GM21528 (cell line): ENCODE results near the gene ABCG1.
"Not testable (repeated sequence)": the region's sequence is repeated elsewhere in the genome, so short reads cannot be mapped to it uniquely, and the experiment has no call there.

Experiments used
- ATAC-seq: cut with Tn5 transposase; IDR thresholded peaks from one replicate; pipeline ENCODE4 v1.9.1; 2021; ENCODE audit warnings: mild to moderate bottlenecking, moderate library complexity; ENCODE audit not compliant: unreplicated experiment, low FRiP score

The ABCG1 gene

DNA sequence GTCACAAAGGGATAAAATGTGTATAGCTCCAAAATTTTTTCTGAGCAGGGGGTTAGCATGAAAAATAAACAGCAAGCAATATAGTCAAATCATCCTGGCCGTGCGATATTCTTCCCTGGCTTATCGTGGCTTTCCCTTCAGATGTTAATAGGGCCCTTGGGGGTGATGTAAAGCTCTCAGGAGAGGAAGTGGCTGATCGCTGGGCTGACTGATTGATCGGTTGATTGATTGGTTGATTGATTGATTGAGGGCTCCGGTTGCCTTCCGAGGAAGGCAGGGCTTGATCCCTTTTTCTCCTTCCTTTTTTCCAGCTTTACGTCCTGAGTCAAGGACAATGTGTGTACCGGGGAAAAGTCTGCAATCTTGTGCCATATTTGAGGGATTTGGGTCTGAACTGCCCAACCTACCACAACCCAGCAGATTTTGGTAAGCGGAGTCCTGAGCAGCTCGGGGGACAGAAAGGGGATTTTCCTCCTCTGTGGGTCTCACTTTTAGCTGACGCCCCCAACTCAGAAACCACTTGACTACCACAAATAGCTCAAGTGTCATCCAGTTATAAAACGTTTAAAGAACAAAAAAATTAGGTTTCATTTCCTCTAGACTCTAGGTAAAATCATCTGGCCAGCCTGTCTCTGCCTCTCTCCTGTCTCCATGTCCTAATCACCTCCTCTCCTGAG is 66.8 kb downstream of the ABCG1 start:
- ATAC-seq: no peak

DNA sequence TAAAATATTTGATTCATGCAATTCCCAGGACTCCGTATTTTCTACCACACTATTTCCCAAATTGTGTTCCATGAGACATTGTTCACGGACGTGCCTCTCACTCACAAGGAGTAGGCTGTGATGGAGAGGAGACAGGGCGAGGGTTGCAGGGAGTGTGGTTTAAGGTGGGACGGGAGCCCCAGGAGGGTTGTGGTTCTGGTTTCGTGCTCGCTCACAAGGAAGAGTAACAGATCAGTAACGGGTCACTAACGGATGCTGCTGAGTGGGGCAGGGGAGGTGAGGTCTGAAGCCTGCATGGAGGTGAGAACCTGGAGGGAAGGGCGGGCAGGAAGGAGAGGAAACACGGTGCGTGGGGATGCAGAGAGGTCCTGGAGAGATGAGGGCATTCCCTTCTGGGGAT is 67.5 kb downstream of the ABCG1 start:
- no peak for ATAC-seq

DNA sequence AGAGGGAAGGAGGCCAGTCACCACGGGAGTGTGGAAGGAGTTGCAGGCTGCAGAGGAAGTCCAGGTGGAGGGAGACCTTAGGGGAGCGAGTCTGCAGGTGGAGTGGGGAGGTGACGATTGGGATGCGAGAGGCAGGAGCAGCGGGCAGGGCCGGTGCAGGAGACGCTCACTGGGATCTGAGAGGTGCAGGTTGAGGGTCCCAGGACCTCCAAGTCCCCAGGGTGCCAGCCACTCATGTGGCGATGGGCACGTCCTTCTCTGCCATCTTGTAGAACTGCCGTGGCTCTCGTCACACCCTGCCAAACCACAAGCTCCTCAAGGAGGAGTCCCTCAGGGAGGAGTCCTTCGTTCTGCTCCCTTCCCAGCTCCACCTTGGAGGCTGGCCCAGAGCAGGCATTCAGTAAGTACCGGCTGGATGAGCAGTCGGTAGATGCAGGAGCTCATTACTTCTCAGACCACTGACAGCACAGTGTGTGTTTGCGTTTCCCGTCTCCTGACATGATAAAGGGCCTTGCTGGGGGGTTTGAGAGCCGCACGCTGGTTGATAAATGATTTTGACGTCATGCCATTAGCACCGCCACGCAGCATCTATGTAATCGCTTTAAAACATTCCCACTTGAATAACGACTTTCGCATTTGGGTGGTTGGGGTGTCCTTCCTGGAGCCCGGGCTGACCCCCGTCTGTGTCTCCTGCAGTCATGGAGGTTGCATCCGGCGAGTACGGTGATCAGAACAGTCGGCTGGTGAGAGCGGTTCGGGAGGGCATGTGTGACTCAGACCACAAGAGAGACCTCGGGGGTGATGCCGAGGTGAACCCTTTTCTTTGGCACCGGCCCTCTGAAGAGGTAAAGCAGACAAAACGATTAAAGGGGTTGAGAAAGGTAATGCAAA is 68.5 kb downstream of the ABCG1 start:
- ATAC-seq: no peak

DNA sequence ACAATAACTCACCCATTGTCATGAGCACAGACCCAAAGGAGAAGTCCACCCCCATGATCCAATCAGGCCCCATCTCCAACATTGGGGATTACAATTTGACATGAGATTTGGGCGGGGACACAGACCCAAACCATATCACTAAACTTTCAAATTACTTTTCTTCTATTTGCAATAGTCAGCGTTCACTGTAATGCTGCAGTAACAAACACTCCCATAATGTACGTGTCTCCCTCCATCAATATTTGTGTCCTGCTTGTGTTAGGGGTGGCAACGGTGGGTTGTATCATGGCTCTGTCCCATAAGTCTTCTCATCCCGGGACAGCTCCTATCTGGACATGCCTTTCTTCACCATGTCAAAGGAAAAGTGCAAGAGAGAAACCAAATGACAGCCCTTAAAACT is 70.0 kb downstream of the ABCG1 start:
- ATAC-seq: no peak

DNA sequence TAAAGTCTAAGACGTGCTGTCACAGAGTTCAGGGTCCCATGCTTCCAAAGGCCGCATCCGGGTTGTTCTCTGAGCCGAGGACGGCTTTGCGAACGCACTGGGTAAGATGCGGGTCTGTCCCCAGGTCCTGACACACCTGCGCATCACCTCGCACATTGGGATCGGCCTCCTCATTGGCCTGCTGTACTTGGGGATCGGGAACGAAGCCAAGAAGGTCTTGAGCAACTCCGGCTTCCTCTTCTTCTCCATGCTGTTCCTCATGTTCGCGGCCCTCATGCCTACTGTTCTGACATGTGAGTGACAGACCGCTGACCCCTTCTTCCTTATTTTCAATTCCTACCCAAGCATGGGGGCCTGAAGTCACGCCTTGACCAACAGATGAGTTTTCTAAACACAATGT is 71.0 kb downstream of the ABCG1 start:
- no peak for ATAC-seq

DNA sequence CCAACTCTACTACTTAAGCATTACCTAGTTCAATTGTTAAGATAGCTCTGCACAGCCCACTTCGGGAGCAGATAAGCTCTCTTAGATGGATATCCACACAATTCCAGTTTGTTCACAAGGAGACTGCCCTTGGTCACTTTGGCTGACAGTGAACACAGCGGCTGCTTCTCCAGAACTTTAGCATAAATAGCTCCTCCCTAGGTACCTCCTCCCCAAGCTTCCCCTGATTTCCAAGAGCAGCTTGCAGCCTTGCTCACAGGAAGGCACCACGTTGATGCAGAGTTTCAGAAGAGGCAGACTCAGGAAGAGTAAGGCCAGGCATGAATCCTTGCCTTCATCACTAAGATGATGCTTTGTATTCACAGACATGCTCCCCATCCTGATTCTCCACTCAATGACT is 71.6 kb downstream of the ABCG1 start:
- no peak for ATAC-seq

DNA sequence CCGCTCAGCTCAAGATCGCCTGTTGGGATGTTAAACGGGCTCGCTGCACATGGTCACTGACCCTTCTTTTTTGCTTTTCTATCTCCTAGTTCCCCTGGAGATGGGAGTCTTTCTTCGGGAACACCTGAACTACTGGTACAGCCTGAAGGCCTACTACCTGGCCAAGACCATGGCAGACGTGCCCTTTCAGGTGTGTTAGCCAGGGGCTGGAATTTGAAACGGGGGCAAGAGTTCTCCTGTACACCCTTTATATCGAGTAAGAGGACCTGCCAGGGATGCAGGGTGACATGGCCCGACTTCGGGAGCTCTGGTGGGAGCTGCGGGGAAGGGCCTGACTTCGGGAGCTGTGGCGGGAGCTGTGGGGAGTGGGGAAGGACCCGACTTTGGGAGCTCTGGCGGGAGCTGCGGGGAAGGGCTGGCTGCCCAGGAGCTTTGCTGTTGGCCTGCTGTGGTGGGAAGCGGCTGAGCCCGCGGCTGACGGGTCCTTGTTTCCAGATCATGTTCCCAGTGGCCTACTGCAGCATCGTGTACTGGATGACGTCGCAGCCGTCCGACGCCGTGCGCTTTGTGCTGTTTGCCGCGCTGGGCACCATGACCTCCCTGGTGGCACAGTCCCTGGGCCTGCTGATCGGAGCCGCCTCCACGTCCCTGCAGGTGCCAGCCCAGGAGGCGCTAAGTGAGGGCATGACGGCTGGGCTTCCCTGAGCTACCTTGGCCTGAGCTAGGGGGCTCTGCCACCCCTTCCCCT is 72.2 kb downstream of the ABCG1 start:
- no peak for ATAC-seq

DNA sequence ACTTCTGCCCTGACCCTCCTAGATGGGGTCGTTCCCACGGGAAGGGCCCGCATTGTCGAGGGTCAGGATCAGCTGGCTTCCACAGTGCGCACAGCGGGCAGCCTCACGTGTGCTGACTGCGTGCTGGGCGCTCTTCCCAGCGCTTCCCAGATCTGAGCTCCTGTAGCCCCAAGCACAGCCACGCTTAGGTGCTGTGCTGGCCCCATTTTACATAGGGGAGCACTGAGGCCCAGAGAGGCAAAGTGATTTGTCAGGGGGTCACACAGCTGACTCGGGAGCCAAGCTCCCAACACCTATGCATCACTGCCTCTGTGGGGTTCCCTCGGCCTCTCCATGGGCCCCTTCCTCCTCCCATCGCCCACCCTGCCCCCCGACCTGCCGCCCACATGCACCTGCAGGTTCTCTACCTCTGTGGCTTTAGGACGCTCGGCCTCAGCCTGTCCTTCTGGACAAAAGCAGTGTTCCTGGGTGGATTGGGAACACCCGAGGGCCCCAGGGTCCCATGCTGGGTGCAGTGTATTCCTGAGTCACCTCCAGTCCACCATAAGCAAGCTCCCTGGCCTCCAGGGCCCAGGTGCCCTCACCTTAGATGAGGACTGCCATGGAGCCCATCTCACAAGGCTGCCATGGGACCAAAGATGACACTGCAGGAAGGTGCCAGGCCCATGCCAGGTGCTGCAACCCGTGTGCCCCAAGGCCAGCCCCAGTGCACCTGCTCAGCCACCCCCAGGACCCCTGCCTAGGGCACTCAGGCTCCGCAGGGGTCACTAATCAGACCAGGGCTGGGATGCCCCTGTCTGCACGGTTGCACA is 73.0 kb downstream of the ABCG1 start:
- no peak for ATAC-seq

DNA sequence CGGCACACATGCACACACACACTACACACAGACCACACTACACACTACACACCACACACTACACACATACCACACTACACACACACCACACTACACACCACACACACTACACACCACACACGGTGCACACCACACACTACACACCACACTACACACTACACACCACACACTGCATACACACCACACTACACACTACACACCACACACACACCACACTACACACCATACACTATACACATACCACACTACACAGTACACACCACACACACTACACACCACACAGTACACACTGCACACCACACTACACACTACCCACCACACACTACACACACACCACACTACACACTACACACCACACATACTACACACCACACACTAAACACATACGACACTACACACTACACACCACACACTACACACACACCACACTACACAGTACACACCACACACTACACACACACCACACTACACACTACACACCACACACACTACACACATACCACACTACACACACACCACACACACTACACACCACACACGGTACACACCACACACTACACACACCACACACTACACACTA is 73.7 kb downstream of the ABCG1 start:
- not testable (repeated sequence) for ATAC-seq

DNA sequence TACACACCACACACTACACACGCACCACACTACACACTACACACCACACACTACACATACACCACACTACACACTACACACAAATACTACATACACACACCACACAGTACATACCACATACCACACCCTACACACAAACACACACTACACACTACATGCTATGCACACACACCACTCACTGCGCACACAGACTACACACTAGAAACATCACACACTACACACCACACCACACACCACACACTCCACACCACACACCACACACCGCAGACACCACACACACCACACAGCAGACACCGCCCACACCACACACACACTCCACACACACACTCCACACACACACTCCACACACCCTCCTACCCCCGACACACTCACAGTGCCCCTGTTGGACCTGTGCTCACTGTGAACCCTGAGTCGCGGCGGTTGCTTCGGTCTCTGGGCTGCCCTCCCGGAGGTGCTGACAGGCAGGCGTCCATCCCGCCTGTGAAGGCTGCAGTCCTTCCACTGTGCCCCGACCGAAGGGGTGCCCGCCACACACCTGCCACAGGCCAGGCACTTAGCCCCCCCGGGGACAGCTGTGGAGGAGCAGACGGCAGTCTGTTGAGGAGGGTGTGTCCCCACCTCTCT is 74.8 kb downstream of the ABCG1 start:
- ATAC-seq: no peak

DNA sequence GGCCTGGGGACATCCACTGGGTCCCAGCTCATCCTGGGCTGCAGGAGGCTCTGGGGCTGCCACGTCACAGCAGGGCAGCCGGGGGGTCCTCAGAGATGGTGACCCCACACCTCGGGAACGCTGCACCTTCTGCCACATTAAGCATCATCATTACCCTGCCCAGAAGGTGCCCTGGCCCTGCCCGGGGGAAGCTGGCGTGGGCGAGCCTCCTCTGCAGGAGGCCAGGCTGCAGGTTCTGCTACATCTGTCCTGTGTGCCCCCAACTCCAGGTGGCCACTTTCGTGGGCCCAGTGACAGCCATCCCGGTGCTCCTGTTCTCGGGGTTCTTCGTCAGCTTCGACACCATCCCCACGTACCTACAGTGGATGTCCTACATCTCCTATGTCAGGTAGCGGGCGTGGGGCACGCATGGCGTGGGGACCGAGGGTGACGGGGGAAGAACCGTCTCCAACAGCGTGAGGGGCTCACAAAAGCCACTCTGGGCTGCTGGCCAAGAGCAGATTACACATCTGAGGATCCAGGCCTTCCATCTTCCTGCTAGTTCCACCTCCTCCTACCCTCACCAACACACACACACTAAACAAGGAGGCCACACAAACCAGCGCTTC is 75.4 kb downstream of the ABCG1 start:
- ATAC-seq: no peak

DNA sequence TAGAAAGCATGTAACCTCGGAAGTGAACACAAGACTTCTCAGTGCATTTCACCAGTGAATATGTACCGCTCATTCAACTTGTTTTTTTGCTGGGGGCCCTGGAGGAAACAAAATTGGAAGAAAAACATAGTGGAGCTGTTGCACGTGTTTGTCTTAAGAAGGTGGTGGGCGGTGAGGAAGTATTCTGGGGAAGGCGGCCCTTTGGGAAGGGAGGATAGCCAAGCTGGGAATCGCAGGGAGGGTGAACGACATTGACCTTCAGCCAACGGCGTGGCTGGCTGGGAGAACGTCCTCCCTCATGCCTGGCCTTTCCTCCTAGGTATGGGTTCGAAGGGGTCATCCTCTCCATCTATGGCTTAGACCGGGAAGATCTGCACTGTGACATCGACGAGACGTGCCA is 76.9 kb downstream of the ABCG1 start:
- ATAC-seq: no peak

DNA sequence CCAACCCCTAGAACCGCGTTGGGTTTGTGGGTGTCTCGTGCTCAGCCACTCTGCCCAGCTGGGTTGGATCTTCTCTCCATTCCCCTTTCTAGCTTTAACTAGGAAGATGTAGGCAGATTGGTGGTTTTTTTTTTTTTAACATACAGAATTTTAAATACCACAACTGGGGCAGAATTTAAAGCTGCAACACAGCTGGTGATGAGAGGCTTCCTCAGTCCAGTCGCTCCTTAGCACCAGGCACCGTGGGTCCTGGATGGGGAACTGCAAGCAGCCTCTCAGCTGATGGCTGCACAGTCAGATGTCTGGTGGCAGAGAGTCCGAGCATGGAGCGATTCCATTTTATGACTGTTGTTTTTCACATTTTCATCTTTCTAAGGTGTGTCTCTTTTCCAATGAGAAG is 77.6 kb downstream of the ABCG1 start:
- no peak for ATAC-seq

DNA sequence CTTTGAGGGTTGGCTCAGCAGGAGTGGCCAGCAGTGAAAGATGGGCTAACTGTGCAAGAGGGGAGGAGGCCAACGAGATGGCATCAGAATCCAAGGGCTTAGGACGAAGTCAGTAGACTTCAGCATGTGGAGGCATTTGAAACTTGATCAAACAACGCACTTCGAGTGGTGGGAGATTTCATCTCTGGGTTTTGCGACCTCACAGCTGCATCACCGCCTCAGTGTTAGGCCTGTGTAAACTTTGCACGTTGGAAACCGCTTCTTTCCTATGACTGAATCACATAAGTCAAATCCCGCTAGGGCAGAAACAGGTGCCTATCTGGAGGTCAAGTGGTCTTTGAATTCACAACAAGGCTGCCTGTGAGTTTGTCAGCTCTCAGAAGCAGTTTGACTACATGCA is 78.4 kb downstream of the ABCG1 start:
- ATAC-seq: no peak

DNA sequence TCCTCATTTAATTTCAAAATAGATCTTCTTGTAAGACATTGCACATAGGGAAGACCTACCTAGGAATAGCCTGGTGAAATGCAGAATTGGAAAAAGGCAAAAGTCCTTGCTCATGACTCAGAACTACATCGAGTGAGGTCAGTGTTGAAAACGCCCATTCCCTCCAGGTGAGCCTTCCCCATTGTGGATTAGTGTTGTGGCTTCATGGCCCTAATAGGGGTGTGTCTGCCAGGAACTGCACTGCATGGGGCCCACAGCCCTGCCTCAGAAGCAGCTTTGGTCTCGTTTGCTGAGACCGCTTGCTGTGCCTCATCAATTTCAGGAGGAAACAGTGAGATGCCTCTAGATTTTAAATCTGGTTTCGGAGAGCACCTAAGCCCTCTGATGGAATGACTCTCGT is 79.3 kb downstream of the ABCG1 start:
- ATAC-seq: no peak

DNA sequence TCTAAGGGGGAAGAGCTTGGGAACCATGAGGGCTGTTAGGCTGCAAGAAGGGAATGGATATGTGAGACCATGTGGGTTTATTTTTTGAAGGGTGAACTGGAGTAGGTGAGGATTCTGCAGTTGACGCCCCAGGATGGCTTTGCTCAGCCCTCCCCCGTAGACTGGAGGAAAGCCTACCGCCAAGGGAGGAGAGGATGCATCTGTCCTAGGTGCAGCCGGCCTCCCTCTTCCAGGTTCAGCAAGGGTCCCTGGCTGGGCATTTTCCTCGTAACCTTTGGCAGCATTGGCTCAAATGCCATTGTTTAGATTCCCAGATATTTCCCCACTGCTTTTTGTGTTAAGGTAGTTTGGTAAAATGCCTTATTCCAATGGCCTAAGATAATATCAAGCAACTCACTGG is 79.7 kb downstream of the ABCG1 start:
- no peak for ATAC-seq

DNA sequence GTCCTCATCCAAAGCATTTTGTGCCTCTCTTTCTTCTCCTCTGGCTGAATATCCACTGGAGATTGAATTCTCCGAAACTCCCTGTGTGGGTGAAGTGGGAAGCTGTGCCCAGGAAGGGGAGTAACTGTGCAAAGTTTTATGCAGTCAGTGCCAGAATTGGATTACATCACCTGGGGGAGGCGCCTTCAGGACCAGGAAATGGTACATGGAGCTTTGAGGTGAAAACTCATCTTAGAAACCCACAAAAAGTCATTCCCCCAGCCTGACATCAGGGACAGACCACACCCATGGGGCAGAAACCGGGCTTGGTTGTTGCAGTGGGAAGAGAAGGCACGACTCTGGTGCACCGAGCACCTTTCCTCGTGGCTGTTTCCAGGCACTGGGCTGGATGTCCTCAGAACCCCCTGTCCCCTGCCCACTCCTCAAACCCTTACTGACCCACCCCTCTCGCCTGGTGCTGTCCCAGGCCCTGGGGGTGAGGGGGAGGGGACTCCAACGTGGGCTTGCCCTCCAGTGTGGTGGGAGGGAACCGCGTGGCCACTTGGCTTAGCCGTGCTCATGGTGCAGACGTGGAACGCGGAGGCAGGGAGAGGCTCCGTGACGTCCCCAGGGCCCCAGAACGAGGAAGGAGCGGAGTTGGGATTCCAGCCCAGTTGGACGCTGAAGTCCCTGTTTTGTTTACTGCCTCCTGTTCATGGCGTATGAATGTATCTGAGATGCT is 80.5 kb downstream of the ABCG1 start:
- no peak for ATAC-seq

DNA sequence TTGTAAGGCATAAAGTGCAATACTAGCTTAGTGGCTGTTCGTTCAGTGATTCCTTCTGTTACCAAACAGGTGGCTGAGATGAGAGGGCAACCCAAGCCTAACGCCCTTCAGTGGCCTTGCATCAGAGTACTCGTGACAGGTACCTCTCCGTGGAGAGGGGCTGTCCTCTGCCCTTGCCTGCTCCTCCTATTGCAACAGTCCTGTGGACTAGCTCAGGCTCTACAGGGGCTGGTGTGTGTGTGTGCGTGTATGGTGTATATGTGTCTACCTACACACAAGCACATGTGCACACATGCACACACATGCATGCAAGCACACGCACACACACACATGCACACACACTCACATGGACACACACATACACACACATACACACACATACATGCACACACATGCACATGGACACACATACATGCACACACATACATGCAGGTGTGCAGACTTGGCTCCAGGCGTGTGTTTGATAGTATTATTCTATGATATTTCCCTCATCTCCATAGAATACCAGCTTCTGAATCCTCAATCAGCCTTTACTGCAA is 81.2 kb downstream of the ABCG1 start:
- ATAC-seq: no peak
